Esophagus mucosa (tissue), 1 donor: Measurements from ENCODE around the gene AGBL5. TPM values are rescaled to one million over a fixed set of nuclear protein-coding genes. Genes with fewer than 3 reads are reported as not detected.

Experiments
- total RNA-seq: library from RNA; stranded (reverse); gene quantifications from one replicate; pipeline ENCODE4 v1.2.4, GENCODE V29; 2023
- donor health status: DM: yes; HTN: yes; CAD: no.

AGBL5 gene
- total RNA-seq, 1 donor from 2014 or later: 14.1 TPM

Other genes starting within 250 kb of the AGBL5 start
- gene DPYSL5, start 203.5 kb upstream of the AGBL5 start, total RNA-seq: not detected
- 6.9 TPM for gene MAPRE3, start 81.0 kb upstream of the AGBL5 start, total RNA-seq
- 29.7 TPM for gene TMEM214, start 18.7 kb upstream of the AGBL5 start, total RNA-seq
- 258 TPM for gene OST4, start 20.0 kb downstream of the AGBL5 start, total RNA-seq
- 3.0 TPM for gene EMILIN1, start 26.9 kb downstream of the AGBL5 start, total RNA-seq
- 3.5 TPM for gene KHK, start 35.1 kb downstream of the AGBL5 start, total RNA-seq
- 0.96 TPM for gene CGREF1, start 67.5 kb downstream of the AGBL5 start, total RNA-seq
- not detected for gene ABHD1, start 72.1 kb downstream of the AGBL5 start, total RNA-seq
- gene PREB, start 83.0 kb downstream of the AGBL5 start, total RNA-seq: 26.5 TPM
- not detected for gene PRR30, start 87.7 kb downstream of the AGBL5 start, total RNA-seq
- gene TCF23, start 97.3 kb downstream of the AGBL5 start, total RNA-seq: not detected
- 75.0 TPM for gene ATRAID, start 160.4 kb downstream of the AGBL5 start, total RNA-seq
- 15.6 TPM for gene SLC5A6, start 160.6 kb downstream of the AGBL5 start, total RNA-seq
- gene CAD, start 165.7 kb downstream of the AGBL5 start, total RNA-seq: 26.7 TPM
- gene SLC30A3, start 211.4 kb downstream of the AGBL5 start, total RNA-seq: not detected
- gene DNAJC5G, start 223.8 kb downstream of the AGBL5 start, total RNA-seq: not detected
- gene TRIM54, start 230.8 kb downstream of the AGBL5 start, total RNA-seq: 0.16 TPM